ENCODE measurements around the gene ARIH1. TPM values are rescaled to one million over a fixed set of nuclear protein-coding genes. Genes with fewer than 3 reads are reported as not detected.

ARIH1 gene
- total RNA-seq, 1 donor from 2014 or later: 54.8 TPM

- Histone ChIP-seq H3K36me3 (no peaks in the 10 kb centered on the region), H3K27me3 (no peaks in the 10 kb centered on the region), H3K4me3 (no peak overlapping the region), H3K27ac (no peak overlapping the region), H3K4me1 (peaks cover 75% of the 10 kb centered on the region), H3K9me3 (no peaks in the 10 kb centered on the region)
- no peak for TF ChIP-seq POLR2AphosphoS5 (IDR thresholded peaks at IDR 0.05; ENCODE audit: insufficient read depth in 1 of 2, low read depth in 1 of 2)
- TF ChIP-seq CTCF (IDR thresholded peaks at IDR 0.05): no peak
- no peak for TF ChIP-seq POLR2A (IDR thresholded peaks at IDR 0.05)
- intact Hi-C loops (cut with DNase I): no loop called here
- DNase-seq (ENCODE audit: extremely low spot score in 2 of 2): no peak
Measured at GRCh38 chr15:72487070-72487797, 13.1 kb downstream of the ARIH1 start.

- H3K27ac ChIP-seq: no peak overlapping the region
- no peak overlapping the region for H3K4me3 ChIP-seq
- TF ChIP-seq CTCF (IDR thresholded peaks at IDR 0.05): no peak
- TF ChIP-seq POLR2A (IDR thresholded peaks at IDR 0.05): no peak
- TF ChIP-seq POLR2AphosphoS5 (IDR thresholded peaks at IDR 0.05; ENCODE audit: insufficient read depth in 1 of 2, low read depth in 1 of 2): no peak
- intact Hi-C loops (cut with DNase I): no loop called here
- no peaks in the 10 kb centered on the region for H3K9me3 ChIP-seq
- H3K36me3 ChIP-seq: no peaks in the 10 kb centered on the region
- H3K4me1 ChIP-seq: peaks cover 75% of the 10 kb centered on the region
- no peak for DNase-seq (ENCODE audit: extremely low spot score in 2 of 2)
- H3K27me3 ChIP-seq: no peaks in the 10 kb centered on the region
Measured at GRCh38 chr15:72488558-72488957, 14.4 kb downstream of the ARIH1 start.

- Histone ChIP-seq H3K27ac (no peak overlapping the region), H3K27me3 (no peaks in the 10 kb centered on the region), H3K9me3 (no peaks in the 10 kb centered on the region), H3K4me3 (no peak overlapping the region), H3K36me3 (no peaks in the 10 kb centered on the region), H3K4me1 (peaks cover 89% of the 10 kb centered on the region)
- no peak for TF ChIP-seq POLR2A (IDR thresholded peaks at IDR 0.05)
- intact Hi-C loops (cut with DNase I): no loop called here
- no peak for DNase-seq (ENCODE audit: extremely low spot score in 2 of 2)
Measured at GRCh38 chr15:72489943-72490554, 15.9 kb downstream of the ARIH1 start.

- Histone ChIP-seq H3K4me3 (no peak overlapping the region), H3K27me3 (no peaks in the 10 kb centered on the region), H3K4me1 (peaks cover 98% of the 10 kb centered on the region), H3K9me3 (no peaks in the 10 kb centered on the region), H3K27ac (no peak overlapping the region), H3K36me3 (no peaks in the 10 kb centered on the region)
- TF ChIP-seq CTCF (IDR thresholded peaks at IDR 0.05) (no peak), POLR2A (IDR thresholded peaks at IDR 0.05) (no peak), POLR2AphosphoS5 (IDR thresholded peaks at IDR 0.05; ENCODE audit: insufficient read depth in 1 of 2, low read depth in 1 of 2) (no peak)
- DNase-seq (ENCODE audit: extremely low spot score in 2 of 2): no peak
- intact Hi-C loops (cut with DNase I): no loop called here
Measured at GRCh38 chr15:72491768-72492167, 17.6 kb downstream of the ARIH1 start.

GRCh38 chr15:72492733-72493132 lies 18.6 kb downstream of the ARIH1 start:
- intact Hi-C loops (cut with DNase I): no loop called here
- DNase-seq (ENCODE audit: extremely low spot score in 2 of 2): no peak
- Histone ChIP-seq H3K27me3 (no peaks in the 10 kb centered on the region), H3K4me3 (no peak overlapping the region), H3K4me1 (peaks cover 98% of the 10 kb centered on the region), H3K9me3 (no peaks in the 10 kb centered on the region), H3K36me3 (no peaks in the 10 kb centered on the region), H3K27ac (no peak overlapping the region)
- TF ChIP-seq POLR2A (IDR thresholded peaks at IDR 0.05): no peak
- no peak for TF ChIP-seq POLR2AphosphoS5 (IDR thresholded peaks at IDR 0.05; ENCODE audit: insufficient read depth in 1 of 2, low read depth in 1 of 2)
- TF ChIP-seq CTCF (IDR thresholded peaks at IDR 0.05): no peak

All from vagina (tissue), 2 donors.